ENCODE results near the gene SPN.

DNA sequence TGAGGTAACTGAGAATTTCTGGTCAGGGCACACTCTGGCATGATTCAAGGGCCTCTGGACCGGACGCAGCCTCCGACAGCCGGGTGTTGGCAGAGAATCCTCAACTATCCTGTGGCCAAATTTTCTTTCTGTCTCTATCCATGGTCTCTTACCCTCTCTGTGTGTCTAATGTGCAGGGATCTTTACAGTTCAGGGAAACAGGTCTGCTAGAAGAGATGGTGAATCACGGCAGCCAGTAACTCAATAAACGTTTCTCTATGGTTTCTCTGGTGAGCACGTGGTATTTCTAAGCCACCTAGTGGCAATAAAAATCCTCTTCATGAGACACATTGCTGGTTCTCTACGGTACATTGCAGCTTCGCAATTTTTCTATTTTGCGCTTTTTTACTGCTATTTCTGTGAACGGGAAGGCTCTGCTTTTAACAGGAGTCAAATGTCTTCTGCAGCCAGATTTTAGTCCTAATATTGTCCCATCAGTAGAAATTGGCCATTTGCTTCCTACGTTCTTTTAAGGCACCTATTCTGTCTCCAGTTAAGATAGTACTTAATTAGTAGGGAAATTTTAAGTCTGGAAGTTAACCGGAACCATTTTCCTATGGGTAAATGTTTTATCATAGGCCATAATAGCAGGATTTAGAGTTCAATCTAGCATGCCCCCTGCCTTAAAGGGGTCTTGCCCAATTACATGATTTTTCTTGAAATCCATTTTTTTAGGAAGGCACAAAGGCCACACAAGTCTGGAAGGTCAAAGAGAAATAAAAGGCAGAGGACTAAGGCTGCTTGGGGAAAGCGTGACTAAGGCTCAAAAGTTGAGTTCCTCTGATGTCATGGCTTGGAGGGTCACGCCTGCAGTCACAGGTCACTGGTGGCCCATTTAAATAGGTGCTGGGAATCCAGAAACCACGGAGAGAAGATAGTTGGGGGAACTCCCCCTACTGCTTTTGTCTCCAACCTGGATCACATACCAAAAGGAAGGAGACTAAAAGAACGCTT, 47.5 kb downstream of the SPN start:
- TF ChIP-seq, protein P1, sequence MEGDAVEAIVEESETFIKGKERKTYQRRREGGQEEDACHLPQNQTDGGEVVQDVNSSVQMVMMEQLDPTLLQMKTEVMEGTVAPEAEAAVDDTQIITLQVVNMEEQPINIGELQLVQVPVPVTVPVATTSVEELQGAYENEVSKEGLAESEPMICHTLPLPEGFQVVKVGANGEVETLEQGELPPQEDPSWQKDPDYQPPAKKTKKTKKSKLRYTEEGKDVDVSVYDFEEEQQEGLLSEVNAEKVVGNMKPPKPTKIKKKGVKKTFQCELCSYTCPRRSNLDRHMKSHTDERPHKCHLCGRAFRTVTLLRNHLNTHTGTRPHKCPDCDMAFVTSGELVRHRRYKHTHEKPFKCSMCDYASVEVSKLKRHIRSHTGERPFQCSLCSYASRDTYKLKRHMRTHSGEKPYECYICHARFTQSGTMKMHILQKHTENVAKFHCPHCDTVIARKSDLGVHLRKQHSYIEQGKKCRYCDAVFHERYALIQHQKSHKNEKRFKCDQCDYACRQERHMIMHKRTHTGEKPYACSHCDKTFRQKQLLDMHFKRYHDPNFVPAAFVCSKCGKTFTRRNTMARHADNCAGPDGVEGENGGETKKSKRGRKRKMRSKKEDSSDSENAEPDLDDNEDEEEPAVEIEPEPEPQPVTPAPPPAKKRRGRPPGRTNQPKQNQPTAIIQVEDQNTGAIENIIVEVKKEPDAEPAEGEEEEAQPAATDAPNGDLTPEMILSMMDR (tag by site-specific recombination; IDR thresholded peaks at IDR 0.05) = no peak
- TF ChIP-seq ZNF777 (tag by site-specific recombination; IDR thresholded peaks at IDR 0.05; ENCODE audit: borderline replicate concordance) (no peak), ZNF184 (tag by site-specific recombination; IDR thresholded peaks at IDR 0.05) (no peak)
- TF ChIP-seq, protein P2, sequence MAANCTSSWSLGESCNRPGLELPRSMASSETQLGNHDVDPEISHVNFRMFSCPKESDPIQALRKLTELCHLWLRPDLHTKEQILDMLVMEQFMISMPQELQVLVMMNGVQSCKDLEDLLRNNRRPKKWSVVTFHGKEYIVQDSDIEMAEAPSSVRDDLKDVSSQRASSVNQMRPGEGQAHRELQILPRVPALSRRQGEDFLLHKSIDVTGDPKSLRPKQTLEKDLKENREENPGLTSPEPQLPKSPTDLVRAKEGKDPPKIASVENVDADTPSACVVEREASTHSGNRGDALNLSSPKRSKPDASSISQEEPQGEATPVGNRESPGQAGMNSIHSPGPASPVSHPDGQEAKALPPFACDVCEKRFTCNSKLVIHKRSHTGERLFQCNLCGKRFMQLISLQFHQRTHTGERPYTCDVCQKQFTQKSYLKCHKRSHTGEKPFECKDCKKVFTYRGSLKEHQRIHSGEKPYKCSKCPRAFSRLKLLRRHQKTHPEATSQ (tag by site-specific recombination; IDR thresholded peaks at IDR 0.05) = no peak
